ENCODE data around the gene TTC28.

GRCh38 chr22:27937453-27937852 is 742.2 kb downstream of the TTC28 start:
- TF ChIP-seq CTCF (IDR thresholded peaks at IDR 0.05), result no peak
- no peak for TF ChIP-seq EZH2 (IDR thresholded peaks at IDR 0.05)
